K562 (cell line): ENCODE measurements around the gene GPAT3. TPM values are rescaled to one million over a fixed set of nuclear protein-coding genes. Genes with fewer than 3 reads are reported as not detected.

ENCODE experiments used
- ATAC-seq: fragments of 200-7000 bp; cut with Tn5 transposase; 3 replicates; pipeline ENCODE4 v1.9.1; 2020; ENCODE audit warnings: moderate library complexity
- BruUV-seq: library from RNA; stranded (reverse); fragments of 400-500 nt; replicated peaks from 2 replicates; lab custom pipeline; 2021; lab: Mats Ljungman, UMichigan
- CTCF ChIA-PET: fragments of 300-600 bp; formaldehyde crosslinking; extraction: SDS; loops from one replicate; lab custom pipeline; 2021; ENCODE audit warnings: low intra/inter-chr PET ratio; lab: Yijun Ruan, JAX
- POLR2A ChIA-PET: fragments of 300-600, 350-650 bp; sonication (Branson Sonifier 250); formaldehyde crosslinking; extraction: SDS; loops from one replicate; lab custom pipeline; 2021; ENCODE audit warnings: antibody characterized with exemption, inconsistent platforms; lab: Yijun Ruan, JAX
- DNase-seq, 4 experiments: peaks; one replicate each; pipeline versions ENCODE4 v3.0.0 to v3.0.0-alpha.2; 2011 to 2018; ENCODE audit warnings: low spot score in 3 of 4, mixed read lengths in 3 of 4; ENCODE audit errors: extremely low read depth in 1 of 4
- FAIRE-seq: peaks from 2 replicates; lab custom pipeline; 2011; peaks lifted over from hg19 to GRCh38; lab: Jason Lieb, UNC
- H2AFZ ChIP-seq: 2 replicates; pipeline ENCODE4 v1.6.0; 2011; ENCODE audit warnings: low read depth, low read length, control low read depth, inconsistent platforms
- H3K27ac ChIP-seq: fragments of 200-600 bp; 3 replicates; pipeline ENCODE4 v1.8.0; 2011; ENCODE audit warnings: low read depth, mild to moderate bottlenecking, control low read depth, inconsistent platforms, low read length, moderate library complexity, mixed read lengths; ENCODE audit errors: extremely low read depth
- H3K27me3 ChIP-seq, 2 experiments: fragments of 300-600 bp in 1 of 2; 2 replicates in 1 of 2; 3 replicates in 1 of 2; pipeline versions ENCODE4 v1.6.0 to v1.8.0; 2011; ENCODE audit warnings: inconsistent platforms in 2 of 2, low read length in 2 of 2, mild to moderate bottlenecking in 1 of 2, mixed read lengths in 1 of 2, moderate library complexity in 1 of 2; ENCODE audit not compliant: control insufficient read depth in 2 of 2, insufficient read depth in 2 of 2
- H3K36me3 ChIP-seq: fragments of 300-600 bp; 3 replicates; pipeline ENCODE4 v1.8.0; 2011; ENCODE audit warnings: mild to moderate bottlenecking, low read length, inconsistent platforms; ENCODE audit not compliant: control insufficient read depth, insufficient read depth
- H3K4me1 ChIP-seq, 2 experiments: fragments of 200-600 bp in 1 of 2; replicated peaks in 1 of 2; 2 replicates in 1 of 2; 3 replicates in 1 of 2; pipeline versions ENCODE4 v1.5.1 to v1.8.0; 2011; ENCODE audit warnings: inconsistent platforms in 2 of 2, low read length in 2 of 2, mild to moderate bottlenecking in 1 of 2, mixed read lengths in 1 of 2, moderate library complexity in 1 of 2; ENCODE audit not compliant: control insufficient read depth in 2 of 2, insufficient read depth in 2 of 2
- H3K4me2 ChIP-seq: 2 replicates; pipeline ENCODE4 v1.6.1; 2011; ENCODE audit warnings: low read length, control low read depth, inconsistent platforms, mixed read lengths; ENCODE audit not compliant: insufficient read depth
- H3K4me3 ChIP-seq: fragments of 200-600 bp; sonication (generic), shearing (Covaris generic); 2 replicates; pipeline ENCODE4 v1.5.1; 2016; ENCODE audit warnings: control low read depth, inconsistent platforms
- H3K79me2 ChIP-seq: fragments of 200-600 bp; 3 replicates; pipeline ENCODE4 v1.8.0; 2011; ENCODE audit warnings: low read length, inconsistent platforms; ENCODE audit not compliant: control insufficient read depth, insufficient read depth
- H3K9ac ChIP-seq, 2 experiments: 2 replicates each; pipeline versions ENCODE4 v1.6.0 to v1.6.1; 2011; ENCODE audit warnings: low read depth in 2 of 2, low read length in 2 of 2, control low read depth in 1 of 2, inconsistent platforms in 1 of 2, mild to moderate bottlenecking in 1 of 2, mixed read lengths in 1 of 2; ENCODE audit not compliant: insufficient read depth in 1 of 2
- H3K9me1 ChIP-seq: one replicate; pipeline ENCODE4 v1.6.0; 2011; ENCODE audit warnings: inconsistent platforms, mild to moderate bottlenecking, low read length, moderate library complexity; ENCODE audit not compliant: control insufficient read depth, insufficient read depth
- H3K9me3 ChIP-seq: replicated peaks from 2 replicates; pipeline ENCODE4 v1.5.1; 2011; ENCODE audit warnings: low read depth, low read length, inconsistent platforms; ENCODE audit not compliant: control insufficient read depth, insufficient read depth
- H4K20me1 ChIP-seq: replicated peaks from 2 replicates; pipeline ENCODE4 v1.6.1; 2011; ENCODE audit warnings: low read length, inconsistent platforms, mixed read lengths; ENCODE audit not compliant: control insufficient read depth, insufficient read depth
- ATF1 ChIP-seq, 2 experiments: fragments of 450-650 bp in 1 of 2; IDR thresholded peaks; 2 replicates each; pipeline ENCODE4 v1.6.1; 2016; ENCODE audit warnings: missing compliant biosample characterization in 1 of 2, missing genetic modification characterization in 1 of 2
- EP300 ChIP-seq: IDR thresholded peaks from 2 replicates; pipeline ENCODE4 v1.6.1; 2012; ENCODE audit warnings: low read length, improper control_type of control experiment
- ILF3 ChIP-seq: fragments of 450-650 bp; IDR thresholded peaks from 2 replicates; pipeline ENCODE4 v1.6.1; 2018; ENCODE audit warnings: antibody characterized with exemption, mild to moderate bottlenecking, moderate library complexity, borderline replicate concordance
- LCOR ChIP-seq: sonication (generic); formaldehyde crosslinking; IDR thresholded peaks from 2 replicates; pipeline ENCODE4 v1.8.0; 2022; ENCODE audit warnings: mild to moderate bottlenecking, missing genetic modification reagents
- MTF1 ChIP-seq: fragments of 250-450 bp; sonication (Bioruptor Pico); IDR thresholded peaks from 2 replicates; pipeline ENCODE4 v1.9.0; 2021; ENCODE audit warnings: moderate library complexity, mild to moderate bottlenecking, inconsistent platforms, borderline replicate concordance
- MXD1 ChIP-seq: fragments of 250-450 bp; sonication (Bioruptor Pico); IDR thresholded peaks from 2 replicates; pipeline ENCODE4 v1.8.0; 2021; ENCODE audit warnings: borderline replicate concordance, mild to moderate bottlenecking, moderate library complexity; ENCODE audit not compliant: poor library complexity, severe bottlenecking
- NCOA6 ChIP-seq: fragments of 450-650 bp; IDR thresholded peaks from 2 replicates; pipeline ENCODE4 v1.6.1; 2017; ENCODE audit warnings: mild to moderate bottlenecking
- PCBP2 ChIP-seq: fragments of 200-400 bp; formaldehyde crosslinking; IDR thresholded peaks from 2 replicates; pipeline ENCODE4 v1.6.1; 2018; ENCODE audit warnings: low read length, low read depth, mild to moderate bottlenecking, moderate library complexity; ENCODE audit not compliant: poor library complexity, severe bottlenecking
- PKNOX1 ChIP-seq: fragments of 450-650 bp; IDR thresholded peaks from 2 replicates; pipeline ENCODE4 v1.6.1; 2016
- SIN3B ChIP-seq: fragments of 450-650 bp; IDR thresholded peaks from 2 replicates; pipeline ENCODE4 v1.6.1; 2017; ENCODE audit warnings: low read depth, mild to moderate bottlenecking, moderate library complexity
- SMC3 ChIP-seq: conservative IDR thresholded peaks from 2 replicates; pipeline ENCODE4 v1.6.1; 2011; ENCODE audit warnings: low read depth, low read length, improper control_type of control experiment; ENCODE audit not compliant: insufficient read depth
- TAF7 ChIP-seq: fragments of 450-650 bp; IDR thresholded peaks from 2 replicates; pipeline ENCODE4 v1.6.1; 2016; ENCODE audit warnings: missing genetic modification characterization, missing compliant biosample characterization
- ZFP36 ChIP-seq: fragments of 150-350 bp; IDR thresholded peaks from 2 replicates; pipeline ENCODE4 v1.6.1; 2018; ENCODE audit warnings: low read length, low read depth; ENCODE audit not compliant: partially characterized antibody
- ZNF224 ChIP-seq: sonication (generic); formaldehyde crosslinking; IDR thresholded peaks from 2 replicates; pipeline ENCODE4 v1.8.0; 2022; ENCODE audit warnings: mild to moderate bottlenecking, missing genetic modification reagents
- ZNF253 ChIP-seq: fragments of 250-450 bp; sonication (Bioruptor Pico); conservative IDR thresholded peaks from 2 replicates; pipeline ENCODE4 v1.6.1; 2021; ENCODE audit warnings: mild to moderate bottlenecking
- WGBS: fragments of 100-300 bp; shearing (Covaris generic); methylation state at CpG from one replicate; pipeline ENCODE4 v1.1.6; 2016; ENCODE audit warnings: low coverage, mixed read lengths; ENCODE audit not compliant: insufficient coverage; ENCODE audit errors: missing lambda C conversion rate; 5-methylcytosine and 5-hydroxymethylcytosine counted together
- in situ Hi-C: fragments of 300-500 bp; cut with MboI; formaldehyde crosslinking; loops from 4 replicates; pipeline ENCODE4 v1.15.0; 2018; ENCODE audit warnings: inconsistent platforms, mixed read lengths
- intact Hi-C: fragments of 100-400 bp; cut with micrococcal nuclease; formaldehyde crosslinking; loops from 2 replicates; pipeline ENCODE4 v1.14.2; 2022
- polyA plus RNA-seq, 8 experiments: library from polyadenylated mRNA; depleted of rRNA in 4 of 8; stranded (reverse) in 5 of 8; unstranded in 3 of 8; fragments of >200 nt; fragmentation: Nextera tagmentation in 2 of 8; fragmentation: Illumina TruSeq in 1 of 8; extraction: Ambion mirVana in 2 of 8; extraction: Trizol in 1 of 8; gene quantifications; 2 replicates each; pipeline versions ENCODE4 v1.2.1 to v1.2.3, GENCODE V29; 2011 to 2014; ENCODE audit warnings: inconsistent platforms in 1 of 8, missing spikeins in 1 of 8
- total RNA-seq, 7 experiments: library from RNA; depleted of rRNA in 6 of 7; stranded (reverse); fragments of >200 nt in 6 of 7; fragmentation: Illumina TruSeq in 2 of 7; extraction: Trizol in 2 of 7; gene quantifications; 2 replicates each; pipeline versions ENCODE4 v1.2.1 to v1.2.3, GENCODE V29; 2011 to 2021; ENCODE audit warnings: low replicate concordance in 1 of 7
- TF ChIP-seq, protein P1 (sequence below): fragments of 450-650 bp; IDR thresholded peaks from 2 replicates; pipeline ENCODE4 v1.6.1; 2016; ENCODE audit warnings: antibody characterized with exemption
- TF ChIP-seq, protein P2 (sequence below): sonication (generic); formaldehyde crosslinking; IDR thresholded peaks from 2 replicates; pipeline ENCODE4 v1.8.0; 2022; ENCODE audit warnings: mild to moderate bottlenecking, missing genetic modification reagents, borderline replicate concordance

GPAT3 gene
- total and polyA plus RNA-seq, 9 of the 15 experiments (the other 6 are each of a cell fraction or from before 2014, with no cell fraction given) = 4.1 to 16.1 (median 13.1) TPM

DNA sequence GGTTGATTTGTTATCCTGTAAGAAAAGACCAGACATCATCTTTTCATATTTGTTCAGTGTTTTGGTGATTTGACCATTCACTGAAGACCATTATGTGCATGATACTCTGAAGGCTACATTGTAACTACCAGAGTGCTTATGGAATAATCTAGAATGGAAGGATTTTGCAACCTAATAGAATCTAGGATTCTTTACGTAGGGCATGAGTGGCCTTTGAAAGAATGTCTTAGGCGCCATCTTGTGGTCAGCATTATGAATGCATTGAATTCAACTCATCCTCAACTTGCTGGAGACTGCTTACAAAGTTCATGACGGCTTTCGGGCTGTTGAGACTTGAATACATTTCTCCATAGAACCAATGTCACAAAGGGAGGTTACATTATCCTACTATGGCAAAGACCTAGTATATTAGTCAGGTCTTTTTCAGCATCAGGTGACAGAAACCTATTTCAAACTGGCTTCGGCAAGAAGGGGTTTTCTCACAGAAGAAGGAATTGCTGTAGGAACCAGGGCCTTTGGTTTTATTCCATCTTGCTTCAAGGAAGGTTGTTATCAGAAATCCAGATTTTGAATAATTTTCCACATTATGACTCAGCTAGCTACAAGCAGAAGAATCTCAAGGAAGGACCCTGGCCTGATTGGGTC lies 104.1 kb downstream of the GPAT3 start:
- Histone ChIP-seq H3K4me2 (no peak overlapping the region), H3K79me2 (no peaks in the 10 kb centered on the region), H3K27me3 (no peaks in the 10 kb centered on the region), H3K27ac (no peak overlapping the region), H3K4me3 (no peak overlapping the region), H3K4me1 (no peaks in the 10 kb centered on the region), H2AFZ (no peak overlapping the region), H3K9me1 (no peaks in the 10 kb centered on the region), H3K36me3 (no peaks in the 10 kb centered on the region), H4K20me1 (no peaks in the 10 kb centered on the region), H3K9ac (no peak overlapping the region), H3K9me3 (no peaks in the 10 kb centered on the region; the same call in 1 of the 2 replicates)
- peak; percentile 63 to 83 (median 66) for DNase-seq
- FAIRE-seq = peak; percentile 94
- in situ Hi-C loops = loop anchor here (5.0 to 10.0 kb wide), 2 partner anchors 128 to 865 kb away; no protein-coding TSS in a partner anchor
- WGBS = 29% methylated on average over 5 of the region's 5 CpGs
- ChIA-PET POLR2A (no interaction called here), CTCF (interaction anchor here (0.6 to 4.2 kb wide), 5 partner anchors 132 to 1178 kb away, joined by 3 to 20 read pairs (median 4); no protein-coding TSS in a partner anchor)
- intact Hi-C loops = loop anchor here (1.0 to 10.0 kb wide), 8 partner anchors 85 to 1335 kb away; partner anchors contain the start of gene COQ2
- ATAC-seq = peak; percentile 90
- no TSS peak for BruUV-seq
- no peak for TF ChIP-seq ZFP36
- TF ChIP-seq ATF1 (CRISPR knock-in tag; IDR thresholded peaks at IDR 0.05) = no peak
- TF ChIP-seq ATF1 (tag; IDR thresholded peaks at IDR 0.05) = peak; percentile 31; the same call in 1 of the 2 replicates
- TF ChIP-seq SMC3 = peak; percentile 94
- no peak for TF ChIP-seq ILF3
- TF ChIP-seq, protein P1, sequence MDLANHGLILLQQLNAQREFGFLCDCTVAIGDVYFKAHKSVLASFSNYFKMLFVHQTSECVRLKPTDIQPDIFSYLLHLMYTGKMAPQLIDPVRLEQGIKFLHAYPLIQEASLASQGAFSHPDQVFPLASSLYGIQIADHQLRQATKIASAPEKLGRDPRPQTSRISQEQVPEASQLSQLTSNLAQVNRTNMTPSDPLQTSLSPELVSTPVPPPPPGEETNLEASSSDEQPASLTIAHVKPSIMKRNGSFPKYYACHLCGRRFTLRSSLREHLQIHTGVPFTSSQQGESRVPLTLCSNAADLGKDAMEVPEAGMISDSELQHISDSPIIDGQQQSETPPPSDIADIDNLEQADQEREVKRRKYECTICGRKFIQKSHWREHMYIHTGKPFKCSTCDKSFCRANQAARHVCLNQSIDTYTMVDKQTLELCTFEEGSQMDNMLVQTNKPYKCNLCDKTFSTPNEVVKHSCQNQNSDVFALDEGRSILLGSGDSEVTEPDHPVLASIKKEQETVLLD = no peak
- no peak for TF ChIP-seq NCOA6
- no peak for TF ChIP-seq SIN3B
- no peak for TF ChIP-seq LCOR
- no peak for TF ChIP-seq MTF1 (CRISPR knock-in tag)
- no peak for TF ChIP-seq TAF7 (tag)
- no peak for TF ChIP-seq PCBP2
- TF ChIP-seq ZNF253 (CRISPR knock-in tag) = no peak
- TF ChIP-seq ZNF224 (CRISPR knock-in tag) = no peak
- TF ChIP-seq EP300 = peak; percentile 39; the same call in 1 of the 2 replicates
- TF ChIP-seq PKNOX1 = no peak
- TF ChIP-seq, protein P2, sequence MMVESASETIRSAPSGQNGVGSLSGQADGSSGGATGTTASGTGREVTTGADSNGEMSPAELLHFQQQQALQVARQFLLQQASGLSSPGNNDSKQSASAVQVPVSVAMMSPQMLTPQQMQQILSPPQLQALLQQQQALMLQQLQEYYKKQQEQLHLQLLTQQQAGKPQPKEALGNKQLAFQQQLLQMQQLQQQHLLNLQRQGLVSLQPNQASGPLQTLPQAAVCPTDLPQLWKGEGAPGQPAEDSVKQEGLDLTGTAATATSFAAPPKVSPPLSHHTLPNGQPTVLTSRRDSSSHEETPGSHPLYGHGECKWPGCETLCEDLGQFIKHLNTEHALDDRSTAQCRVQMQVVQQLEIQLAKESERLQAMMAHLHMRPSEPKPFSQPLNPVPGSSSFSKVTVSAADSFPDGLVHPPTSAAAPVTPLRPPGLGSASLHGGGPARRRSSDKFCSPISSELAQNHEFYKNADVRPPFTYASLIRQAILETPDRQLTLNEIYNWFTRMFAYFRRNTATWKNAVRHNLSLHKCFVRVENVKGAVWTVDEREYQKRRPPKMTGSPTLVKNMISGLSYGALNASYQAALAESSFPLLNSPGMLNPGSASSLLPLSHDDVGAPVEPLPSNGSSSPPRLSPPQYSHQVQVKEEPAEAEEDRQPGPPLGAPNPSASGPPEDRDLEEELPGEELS (CRISPR knock-in tag) = no peak
- no peak for TF ChIP-seq MXD1 (CRISPR knock-in tag)
